Activated gamma-delta T cell treated with Interleukin-2 at 50 U/mL for 16 hours (primary cell): ENCODE data around the gene SPSB2.
"Not testable (repeated sequence)": the region's sequence is repeated elsewhere in the genome, so short reads cannot be mapped to it uniquely, and the experiment has no call there.

Experiments
- DNase-seq: peaks from one replicate; pipeline ENCODE4 v3.0.0-alpha.2; 2020

Gene SPSB2

DNA sequence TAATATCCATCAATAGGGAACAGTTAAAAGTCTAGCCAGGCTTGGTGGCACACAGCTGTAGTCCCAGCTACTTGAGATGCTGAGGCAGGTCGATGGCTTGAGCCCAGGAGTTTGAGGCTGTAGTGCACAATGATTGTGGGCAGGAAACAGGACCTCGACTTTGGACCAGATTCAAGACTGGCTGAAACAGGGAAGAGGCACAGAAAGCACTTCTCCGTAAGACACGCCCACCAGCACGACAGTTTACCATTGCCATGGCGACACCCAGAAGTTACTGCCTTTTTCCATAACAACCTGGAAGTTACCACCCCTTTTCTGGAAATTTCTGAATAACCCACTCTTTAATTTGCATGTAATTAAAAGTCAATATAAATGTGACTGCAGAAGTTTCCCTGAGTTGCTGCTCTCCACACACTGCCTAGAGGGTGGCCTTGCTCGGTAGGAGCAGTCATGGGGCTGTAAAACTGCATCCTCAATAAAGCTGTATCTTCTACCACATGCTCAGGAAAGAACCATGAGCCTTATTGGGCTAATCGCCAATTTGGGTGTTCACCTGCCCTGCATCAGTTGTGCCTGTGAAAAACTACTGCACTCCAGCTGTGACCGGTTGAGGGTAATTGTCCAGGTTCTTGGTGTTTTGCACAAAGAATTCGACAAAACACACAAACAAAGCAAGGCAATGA, 26.9 kb upstream of the SPSB2 start:
- DNase-seq: no peak

GRCh38 chr12:6899427-6899826, 26.3 kb upstream of the SPSB2 start:
- DNase-seq: no peak

- no peak for DNase-seq
Observed at GRCh38 chr12:6896846-6897435, 23.8 kb upstream of the SPSB2 start.

GRCh38 chr12:6894321-6894720, 21.2 kb upstream of the SPSB2 start:
- DNase-seq: no peak

- DNase-seq: not testable (repeated sequence)
Observed at GRCh38 chr12:6892683-6893082, 19.6 kb upstream of the SPSB2 start.

DNA sequence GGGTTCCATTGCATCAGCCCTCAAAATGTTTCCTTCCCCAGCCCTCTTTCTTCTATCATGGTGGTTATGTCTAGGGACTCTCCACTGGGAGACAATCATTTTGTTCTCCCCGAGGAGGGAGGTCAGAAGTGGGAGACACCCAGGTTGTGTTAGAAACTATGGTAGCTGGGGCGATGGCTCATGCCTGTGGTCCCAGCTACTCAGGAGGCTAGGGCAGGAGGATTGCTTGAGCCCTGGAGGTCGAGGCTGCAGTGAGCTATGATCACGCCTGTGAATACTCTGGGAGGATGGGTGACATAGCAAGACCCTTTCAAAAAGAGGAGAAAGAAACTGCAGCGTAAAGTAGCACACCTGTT, 18.5 kb upstream of the SPSB2 start:
- no peak for DNase-seq

DNA sequence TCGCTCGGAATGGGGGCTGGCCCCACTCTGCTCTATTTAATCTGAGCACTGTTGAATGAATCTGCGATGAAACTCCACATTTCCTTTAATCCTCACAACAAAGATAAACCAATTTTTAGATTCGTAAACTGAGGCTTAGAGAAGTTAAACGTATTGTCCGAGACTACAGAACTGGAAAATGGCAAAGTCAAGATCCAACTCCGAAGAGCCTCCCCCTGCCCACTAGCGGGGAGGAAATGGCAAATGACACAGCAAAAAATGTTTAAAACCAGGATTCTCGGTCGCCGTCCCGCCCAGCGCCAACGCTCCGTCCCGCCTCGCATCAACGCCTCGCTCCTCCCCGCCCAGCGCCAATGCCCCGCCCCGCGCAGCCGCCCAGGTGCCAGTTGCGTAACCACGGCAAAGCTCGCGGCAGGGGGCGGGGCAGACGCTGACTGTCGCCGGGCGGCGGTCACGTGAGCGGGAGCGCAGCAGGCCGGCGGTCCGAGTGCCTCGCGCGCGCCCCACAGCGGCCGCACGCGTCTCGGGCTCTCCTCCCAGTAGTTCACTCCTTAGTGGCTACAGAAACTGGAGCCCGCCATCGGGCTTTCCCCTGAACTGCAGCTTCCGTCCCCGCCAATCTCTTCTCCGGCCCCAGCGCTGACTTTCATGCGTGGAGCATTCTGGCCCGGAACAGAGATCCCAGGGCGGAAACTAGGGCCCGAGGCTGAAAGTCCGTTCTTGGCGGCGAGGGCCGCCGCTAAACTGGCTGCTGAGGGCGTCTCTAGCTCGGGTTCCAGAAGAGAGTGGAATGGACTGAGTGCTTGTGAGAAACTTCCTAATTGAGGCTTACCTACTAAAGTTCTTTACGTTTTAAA, 17.9 kb upstream of the SPSB2 start:
- peak; percentile 99 for DNase-seq

DNA sequence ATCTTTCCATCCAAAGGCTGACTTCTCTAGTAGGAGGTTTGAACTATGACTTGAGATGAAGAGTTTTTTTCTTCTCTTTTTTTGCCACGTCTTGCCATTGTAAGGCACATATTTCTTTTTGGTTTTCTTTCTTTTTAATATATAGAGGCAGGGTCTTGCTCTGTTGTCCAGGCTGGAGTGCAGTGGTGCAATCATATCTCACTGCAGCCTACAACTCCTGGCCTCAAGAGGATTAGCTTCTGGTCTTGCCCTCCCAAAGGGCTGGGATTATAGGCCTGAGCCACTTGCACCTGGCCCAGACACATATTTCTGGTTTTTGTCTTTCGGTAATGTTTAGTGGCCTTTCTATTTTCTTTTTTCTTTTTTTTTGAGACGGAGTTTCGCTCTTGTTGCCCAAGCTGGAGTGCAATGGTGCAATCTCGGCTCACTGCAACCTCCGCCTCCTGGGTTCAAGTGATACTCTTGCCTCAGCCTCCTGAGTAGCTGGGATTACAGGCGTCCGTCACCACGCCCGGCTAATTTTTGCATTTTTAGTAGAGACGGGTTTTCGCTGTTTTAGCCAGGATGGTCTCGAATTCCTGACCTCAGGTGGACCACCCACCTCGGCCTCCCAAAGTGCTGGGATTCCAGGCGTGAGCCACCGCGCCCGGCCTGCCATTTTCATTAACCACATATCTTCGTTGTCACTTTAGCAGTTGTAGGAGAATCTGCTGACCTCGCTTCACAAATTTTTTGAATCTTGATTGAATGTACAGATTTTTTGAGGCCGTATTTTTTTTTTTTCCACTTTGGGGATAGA, 16.9 kb upstream of the SPSB2 start:
- DNase-seq: not testable (repeated sequence)

DNA sequence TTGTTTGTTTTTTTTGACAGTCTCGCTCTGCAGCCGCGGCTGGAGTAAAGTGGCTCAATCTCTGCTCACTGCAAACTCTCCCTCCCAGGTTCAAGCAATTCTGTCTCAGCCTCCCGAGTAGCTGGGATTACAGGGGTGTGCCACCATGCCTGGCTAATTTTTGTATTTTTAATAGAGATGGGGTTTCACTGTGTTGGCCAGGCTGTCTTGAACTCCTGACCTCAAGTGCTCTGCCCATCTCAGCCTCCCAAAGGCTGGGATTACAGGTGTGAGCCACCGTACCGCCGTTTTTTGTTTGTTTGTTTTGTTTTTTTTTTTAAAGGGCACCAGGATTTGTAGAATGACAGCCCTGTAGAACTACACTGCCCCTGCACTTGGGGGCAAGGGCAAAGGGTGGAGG, 15.7 kb upstream of the SPSB2 start:
- not testable (repeated sequence) for DNase-seq

- DNase-seq: no peak
Observed at GRCh38 chr12:6888360-6888759, 15.3 kb upstream of the SPSB2 start.

DNA sequence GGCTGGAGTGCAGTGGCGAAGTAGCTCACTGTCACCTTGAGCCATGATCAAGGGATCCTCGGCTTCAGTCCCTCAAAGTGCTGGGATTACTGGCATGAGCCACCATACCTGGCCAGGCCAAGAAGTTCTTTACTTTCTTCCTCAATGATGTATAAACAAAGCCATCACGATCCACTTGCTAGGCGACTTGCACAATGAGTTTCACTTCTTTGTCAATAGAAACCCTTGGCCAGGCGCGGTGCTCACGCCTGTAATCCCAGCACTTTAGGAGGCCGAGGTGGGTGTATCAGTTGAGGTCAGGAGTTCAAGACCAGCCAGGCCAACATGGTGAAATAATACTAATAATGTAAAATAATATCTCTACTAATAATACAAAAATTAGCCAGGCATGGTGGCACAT, 14.4 kb upstream of the SPSB2 start:
- DNase-seq: no peak

DNA sequence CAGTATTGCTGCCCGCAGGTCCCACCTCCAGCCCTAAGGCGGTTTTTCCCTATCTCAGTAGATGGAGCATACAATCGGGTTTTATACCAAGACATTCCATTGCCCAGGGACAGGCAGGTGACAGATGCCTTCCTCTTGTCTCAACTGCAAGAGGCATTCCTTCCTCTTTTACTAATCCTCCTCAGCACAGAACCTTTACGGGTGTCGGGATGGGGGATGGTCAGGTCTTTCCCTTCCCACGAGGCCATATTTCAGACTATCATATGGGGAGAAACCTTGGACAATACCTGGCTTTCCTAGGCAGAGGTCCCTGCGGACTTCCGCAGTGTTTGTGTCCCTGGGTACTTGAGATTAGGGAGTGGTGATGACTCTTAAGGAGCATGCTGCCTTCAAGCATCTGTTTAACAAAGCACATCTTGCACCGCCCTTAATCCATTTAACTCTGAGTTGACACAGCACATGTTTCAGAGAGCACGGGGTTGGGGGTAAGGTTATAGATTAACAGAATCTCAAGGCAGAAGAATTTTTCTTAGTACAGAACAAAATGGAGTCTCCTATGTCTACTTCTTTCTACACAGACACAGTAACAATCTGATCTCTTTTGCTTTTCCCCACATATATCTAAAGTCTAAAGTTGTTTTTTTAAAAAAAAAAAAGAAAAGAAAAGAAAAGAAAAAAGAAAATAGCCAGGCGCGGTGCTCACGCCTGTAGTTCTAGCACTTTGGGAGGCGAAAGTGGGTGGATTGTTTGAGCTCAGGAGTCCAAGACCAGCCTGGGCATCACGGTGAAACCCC, 13.3 kb upstream of the SPSB2 start:
- DNase-seq: not testable (repeated sequence)

GRCh38 chr12:6884539-6884938, 11.4 kb upstream of the SPSB2 start:
- DNase-seq: no peak

DNA sequence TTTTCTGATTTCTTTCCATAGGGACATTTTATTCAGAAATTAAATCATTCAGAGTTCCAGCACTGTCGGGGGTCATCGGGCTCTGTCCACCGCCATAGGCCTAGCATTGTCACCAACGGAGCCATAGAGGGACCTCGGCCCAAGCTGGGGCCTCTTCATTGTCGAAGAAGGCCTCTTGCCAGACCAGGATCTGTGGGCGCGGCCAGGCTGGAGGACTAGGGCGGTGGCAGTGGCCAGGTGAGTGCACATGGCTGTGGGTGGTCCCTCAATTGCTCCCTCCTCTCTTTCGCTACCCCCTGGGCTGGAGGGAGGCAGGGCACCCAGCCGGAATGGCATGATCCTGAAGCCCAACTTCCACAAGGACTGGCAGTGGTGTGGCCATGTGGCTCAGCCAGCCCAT, 10.6 kb upstream of the SPSB2 start:
- no peak for DNase-seq

- no peak for DNase-seq
Observed at GRCh38 chr12:6883252-6883651, 10.1 kb upstream of the SPSB2 start.

GRCh38 chr12:6879824-6880223, 6.7 kb upstream of the SPSB2 start:
- not testable (repeated sequence) for DNase-seq

- not testable (repeated sequence) for DNase-seq
Observed at GRCh38 chr12:6874015-6874368, 889 bp upstream of the SPSB2 start.

DNA sequence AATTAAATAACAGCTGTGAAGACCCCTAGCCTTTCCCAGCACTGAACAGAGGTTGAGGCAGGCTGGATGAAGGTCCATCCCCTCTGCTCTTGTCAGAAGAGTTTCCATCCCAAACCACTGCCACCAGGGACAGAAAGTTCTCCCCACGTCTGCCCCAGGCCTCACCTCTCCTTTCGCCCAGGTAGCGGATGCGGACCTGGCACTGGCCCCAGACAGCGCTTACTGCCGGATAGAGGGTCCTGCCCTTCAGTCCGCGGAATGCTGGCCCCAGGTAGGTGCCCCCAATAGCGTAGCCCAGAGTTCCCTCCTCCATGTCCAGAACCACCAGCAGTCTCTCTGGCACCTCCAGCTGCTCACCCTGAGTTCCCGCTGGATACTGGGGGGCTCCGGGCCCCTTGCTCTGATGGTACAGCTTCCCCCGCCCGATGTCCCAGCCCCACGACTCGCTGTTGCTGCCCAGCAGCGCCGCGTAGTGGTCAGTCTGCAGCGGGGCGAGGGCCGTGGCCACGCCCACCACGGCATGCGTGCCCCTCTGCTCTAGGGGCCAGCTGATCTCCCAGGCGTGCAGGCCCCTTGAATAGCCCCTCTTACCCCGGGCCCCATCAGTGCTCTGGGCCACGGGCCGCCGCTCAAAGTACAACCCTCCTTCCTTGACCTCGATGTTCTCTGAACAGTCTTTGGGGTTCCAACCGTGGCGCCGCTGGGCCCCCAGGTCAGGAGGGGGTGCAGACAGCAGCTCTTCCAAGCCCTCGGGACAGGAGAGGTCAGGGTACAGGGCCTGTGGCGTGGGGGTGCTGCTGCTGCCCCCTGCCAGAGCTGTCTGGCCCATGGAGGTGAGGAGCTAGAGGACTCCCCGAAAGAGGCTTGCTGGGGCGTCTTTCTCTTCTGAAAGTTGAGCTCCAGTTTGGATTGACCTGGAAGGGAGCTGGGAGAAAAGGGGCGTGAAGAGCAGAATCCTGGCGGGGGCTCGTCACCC, 742 bp downstream of the SPSB2 start:
- DNase-seq: peak; percentile 82

DNA sequence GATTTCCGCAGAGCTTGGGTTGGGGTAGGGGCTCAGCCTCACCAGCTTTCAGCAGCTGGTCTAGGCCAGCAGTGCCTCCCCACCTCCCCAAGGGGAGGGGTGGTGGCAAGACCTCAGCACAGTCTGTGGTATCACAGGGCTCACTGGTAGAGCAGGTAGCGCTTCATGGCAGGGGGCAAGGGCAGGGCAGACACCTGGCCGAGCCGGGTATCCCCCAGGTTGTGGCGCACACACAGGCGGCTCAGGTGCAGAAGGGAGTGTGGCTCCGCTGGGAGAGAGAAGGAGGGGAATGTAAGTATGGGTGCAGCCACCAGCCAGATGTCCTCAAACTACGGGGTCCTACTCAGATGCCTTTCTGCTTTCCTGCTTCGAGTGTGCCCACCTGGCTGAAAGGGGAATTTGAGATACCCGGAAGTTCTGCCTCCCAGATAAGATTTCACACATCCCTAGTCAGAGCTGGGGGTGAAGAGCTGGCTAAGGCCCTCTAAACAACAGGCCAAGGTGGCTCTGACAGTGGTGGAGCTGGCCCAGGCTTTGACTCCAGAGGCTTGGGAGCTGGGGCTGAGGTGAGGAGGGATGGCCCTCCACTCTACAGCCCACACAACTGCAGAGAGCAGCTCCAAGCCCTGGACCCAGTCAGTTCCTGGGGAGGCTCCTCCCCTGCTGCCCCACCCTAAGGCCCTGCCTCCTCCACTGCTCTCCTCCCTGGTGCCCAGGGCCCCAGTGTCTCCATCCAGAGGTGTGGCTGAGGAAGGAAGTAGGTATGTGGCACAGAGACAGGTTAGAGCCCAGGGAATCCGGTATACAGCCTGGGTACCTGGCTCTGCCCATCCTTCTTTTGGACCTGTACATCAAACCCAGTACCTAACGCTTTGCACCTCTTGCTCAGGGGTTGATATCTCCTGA, 1.8 kb downstream of the SPSB2 start:
- DNase-seq: no peak

GRCh38 chr12:6870304-6870703, 2.8 kb downstream of the SPSB2 start:
- DNase-seq: not testable (repeated sequence)
